RKO (cell line): ENCODE measurements around the gene DISP3.
"Not testable (repeated sequence)": the region's sequence is repeated elsewhere in the genome, so short reads cannot be mapped to it uniquely, and the experiment has no call there.

Source experiments
- DNase-seq: peaks from one replicate; pipeline ENCODE4 v3.0.0-alpha.2; 2016; ENCODE audit warnings: low spot score

Gene DISP3

DNA sequence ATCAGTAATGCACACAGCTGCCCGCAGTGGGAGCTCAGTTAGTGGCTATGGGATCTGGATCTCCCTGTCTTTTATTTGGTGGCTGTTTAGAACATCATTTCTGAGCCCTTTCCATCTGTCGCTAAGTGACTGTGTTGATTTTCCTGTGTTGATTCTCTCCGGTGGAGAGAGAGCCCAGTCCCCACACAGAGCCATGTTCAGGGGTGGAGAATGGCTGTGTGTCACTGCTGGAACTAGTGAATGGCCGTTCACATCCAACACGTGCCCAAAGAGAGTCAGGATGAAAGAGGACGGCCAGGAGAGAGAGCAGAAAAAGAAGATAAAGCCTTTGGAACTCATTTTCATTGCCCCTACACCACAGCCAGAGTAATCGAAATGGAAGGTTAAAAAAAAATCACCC lies 99.0 kb downstream of the DISP3 start:
- DNase-seq: no peak

DNA sequence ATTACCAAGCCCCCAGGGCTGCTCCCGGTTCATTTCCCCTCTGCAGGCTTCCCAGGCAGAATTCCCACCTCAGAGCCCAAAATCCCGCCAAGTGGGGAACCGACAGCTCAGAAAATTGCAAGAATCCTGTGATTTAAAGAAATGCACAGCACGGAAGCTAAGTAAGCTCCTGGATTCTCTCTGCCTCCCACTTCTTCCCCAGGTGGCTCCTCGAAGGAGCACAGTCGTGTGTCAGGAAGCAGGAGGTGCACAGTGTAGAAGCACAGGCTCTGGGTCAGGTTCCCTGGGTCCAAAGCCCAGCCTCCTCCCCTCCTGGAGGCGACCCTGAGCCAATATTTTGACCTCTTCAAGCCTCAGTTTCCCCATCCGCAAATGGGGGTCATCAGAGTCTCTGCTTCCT lies 100.6 kb downstream of the DISP3 start:
- no peak for DNase-seq

DNA sequence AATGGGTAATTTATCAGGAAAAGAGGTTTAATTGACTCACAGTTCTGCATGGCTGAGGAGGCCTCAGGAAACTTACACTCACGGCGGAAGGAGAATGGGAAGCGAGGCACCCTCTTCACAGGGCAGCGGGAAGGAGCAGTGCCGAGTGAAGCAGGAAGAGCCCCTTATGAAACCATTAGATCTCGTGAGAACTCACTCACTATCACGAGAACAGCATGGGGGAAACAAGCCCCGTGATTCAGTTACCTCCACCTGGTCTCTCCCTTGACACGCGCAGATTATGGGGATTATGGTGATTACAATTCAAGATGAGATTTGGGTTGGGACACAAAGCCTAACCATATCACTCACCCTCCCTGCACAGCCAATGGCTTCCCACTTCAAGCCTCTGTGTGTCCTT lies 101.1 kb downstream of the DISP3 start:
- not testable (repeated sequence) for DNase-seq

DNA sequence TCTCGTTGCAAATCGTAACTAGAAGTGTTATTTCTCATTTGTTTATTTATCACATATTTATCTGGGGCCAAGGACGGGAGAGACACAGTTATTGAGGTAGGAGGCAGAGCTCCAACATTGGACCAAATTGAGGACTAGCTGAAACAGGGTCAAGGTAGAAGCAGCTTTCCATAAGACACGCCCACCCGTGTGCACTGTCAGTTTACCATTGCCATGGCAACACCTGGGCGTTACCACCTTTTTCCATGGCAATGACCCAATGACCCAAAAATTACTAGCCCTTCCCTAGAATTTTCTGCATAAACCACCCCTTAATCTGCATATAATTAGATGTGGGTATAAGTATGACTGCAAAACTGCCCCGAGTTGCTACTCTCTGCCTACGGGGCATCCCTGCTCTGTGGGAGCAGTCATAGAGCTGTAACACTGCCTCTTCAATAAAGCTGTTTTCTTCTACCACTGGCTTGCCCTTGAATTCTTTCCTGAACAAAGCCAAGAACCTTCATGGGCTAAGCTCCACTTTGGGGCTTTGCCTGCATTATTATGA lies 102.6 kb downstream of the DISP3 start:
- no peak for DNase-seq

DNA sequence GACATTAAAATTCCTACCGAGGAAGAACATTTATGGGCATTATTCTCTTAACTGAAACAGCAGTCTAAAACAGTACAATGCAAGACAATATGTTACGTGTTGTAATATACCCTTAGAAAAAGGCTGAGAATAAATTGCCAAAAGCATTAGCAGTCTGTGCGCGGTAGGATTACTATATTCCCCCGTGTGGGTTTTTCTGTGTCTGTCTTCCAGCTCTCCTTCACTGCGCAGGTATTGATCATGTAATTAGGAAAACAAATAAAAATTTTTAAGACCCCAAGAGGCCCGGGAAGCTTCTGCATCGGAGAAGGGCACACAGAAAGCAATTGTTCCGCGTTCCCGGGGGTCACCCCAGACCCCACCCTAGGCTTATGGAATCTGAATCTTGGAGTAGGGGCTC lies 106.4 kb downstream of the DISP3 start:
- DNase-seq: no peak
